Measurements from ENCODE around the gene PITRM1. TPM values are rescaled to one million over a fixed set of nuclear protein-coding genes. Genes with fewer than 3 reads are reported as not detected.
A peak's percentile ranks its signal among the peaks of the same experiment; 100 is the strongest.
"Not testable (repeated sequence)": the region's sequence is repeated elsewhere in the genome, so short reads cannot be mapped to it uniquely, and the experiment has no call there.

The PITRM1 gene
- total RNA-seq, 1 experiment from 2014 or later: 47.5 TPM

DNA sequence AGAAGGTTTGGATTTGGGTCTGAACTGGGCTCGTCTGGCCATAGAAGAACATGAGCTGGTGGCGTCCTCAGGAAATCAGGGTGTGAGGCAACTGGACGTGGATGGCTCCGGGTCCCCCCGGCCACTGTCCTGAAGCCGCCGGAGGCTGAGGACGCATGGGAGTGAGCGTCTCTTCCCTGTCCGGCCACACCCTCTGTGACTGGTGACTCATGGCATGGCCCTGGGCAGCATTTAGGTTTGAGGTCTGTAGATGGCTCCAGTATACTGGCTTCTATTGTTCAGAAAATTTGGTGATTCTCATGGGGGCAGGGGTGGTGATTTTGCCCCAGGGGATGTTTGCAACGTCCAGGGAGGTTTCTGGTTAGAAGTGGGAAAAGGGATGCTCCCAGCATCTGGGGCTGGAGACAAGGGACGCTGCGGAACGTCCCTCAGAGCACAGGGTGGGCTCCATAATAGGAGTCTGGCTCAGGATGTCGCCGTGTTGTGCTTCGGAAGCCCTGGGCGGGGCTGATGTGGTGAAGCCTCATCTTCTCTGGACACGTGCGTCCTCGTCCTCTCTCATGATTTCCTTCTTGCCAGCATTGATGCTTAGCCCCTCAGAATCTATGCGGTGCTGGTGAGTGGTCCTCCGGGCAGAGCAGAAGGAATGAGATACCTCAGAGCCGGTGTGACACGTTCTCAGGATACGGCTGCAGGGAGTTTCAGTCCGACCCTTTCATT, 49.9 kb downstream of the PITRM1 start:
- no peak for DNase-seq (ENCODE audit: low spot score)

DNA sequence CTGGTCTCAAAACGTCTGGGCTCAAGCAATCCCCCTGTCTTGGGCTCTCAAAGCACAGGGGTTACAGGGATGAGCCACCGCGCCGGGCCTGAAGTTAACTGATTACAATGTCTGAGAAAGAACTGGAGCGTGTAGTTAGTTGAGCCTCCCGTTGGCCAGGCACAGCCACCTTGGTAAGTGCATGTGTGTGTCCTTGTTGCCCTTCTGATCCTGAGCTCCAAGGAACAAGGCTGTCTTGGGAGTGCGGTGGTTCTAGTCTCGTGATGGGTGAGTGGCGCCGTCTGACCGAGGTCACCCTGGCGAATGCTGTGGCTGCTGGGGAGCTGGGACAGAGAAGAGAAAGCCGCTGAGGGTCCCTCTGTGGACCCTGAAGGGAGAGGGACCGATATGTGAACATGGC, 50.5 kb downstream of the PITRM1 start:
- no peak for DNase-seq (ENCODE audit: low spot score)

DNA sequence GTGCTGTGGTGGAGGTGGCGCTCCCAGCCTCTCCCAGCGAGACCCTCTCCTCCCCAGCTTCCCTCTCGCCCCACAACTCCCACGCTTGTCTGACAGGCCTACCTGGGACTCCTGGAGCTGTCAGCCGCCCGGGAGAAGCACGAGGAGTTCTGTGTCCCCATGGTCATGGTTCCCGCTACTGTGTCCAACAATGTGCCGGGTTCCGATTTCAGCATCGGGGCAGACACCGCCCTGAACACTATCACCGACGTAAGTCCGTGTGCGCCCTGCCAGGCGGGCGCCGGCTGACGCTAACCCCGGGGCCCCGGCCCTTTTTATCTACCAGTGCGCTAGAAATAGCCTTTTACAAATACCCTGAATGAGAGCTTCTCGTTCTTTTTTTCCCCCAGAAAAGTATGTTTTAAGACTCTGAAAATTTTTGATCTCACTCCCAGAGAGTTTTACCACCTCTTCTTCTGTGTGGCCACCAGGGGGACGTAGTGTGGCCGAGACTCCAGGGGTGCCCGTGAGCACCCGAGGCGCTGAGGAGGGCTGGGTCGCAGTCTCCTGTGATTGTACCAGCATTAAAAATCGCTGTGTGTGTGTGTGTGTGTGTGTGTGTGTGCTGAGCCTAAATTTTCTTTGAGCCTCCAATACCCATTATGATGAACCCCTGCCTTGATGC, 52.7 kb downstream of the PITRM1 start:
- no peak for DNase-seq (ENCODE audit: low spot score)

DNA sequence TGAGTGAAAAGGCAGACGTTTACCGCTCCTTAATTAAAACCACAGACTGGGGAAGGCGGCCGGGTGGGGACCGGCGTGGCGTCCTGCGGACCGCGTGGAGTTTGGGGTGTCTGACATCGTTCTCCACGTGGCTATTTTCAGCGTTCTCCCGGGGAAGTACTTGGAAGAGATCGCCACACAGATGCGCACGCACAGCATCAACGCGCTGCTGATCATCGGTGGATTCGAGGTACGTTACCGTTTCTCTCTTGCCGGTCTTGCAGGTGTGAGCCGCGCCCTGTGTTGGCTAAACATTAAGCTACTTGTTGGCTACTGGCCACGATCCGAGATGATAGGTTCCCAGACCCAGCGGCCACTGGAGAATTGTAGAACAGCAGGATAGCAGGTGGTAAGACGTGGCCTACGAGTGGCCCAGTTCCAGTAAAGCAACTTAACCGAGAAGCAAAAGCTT, 53.9 kb downstream of the PITRM1 start:
- no peak for DNase-seq (ENCODE audit: low spot score)

DNA sequence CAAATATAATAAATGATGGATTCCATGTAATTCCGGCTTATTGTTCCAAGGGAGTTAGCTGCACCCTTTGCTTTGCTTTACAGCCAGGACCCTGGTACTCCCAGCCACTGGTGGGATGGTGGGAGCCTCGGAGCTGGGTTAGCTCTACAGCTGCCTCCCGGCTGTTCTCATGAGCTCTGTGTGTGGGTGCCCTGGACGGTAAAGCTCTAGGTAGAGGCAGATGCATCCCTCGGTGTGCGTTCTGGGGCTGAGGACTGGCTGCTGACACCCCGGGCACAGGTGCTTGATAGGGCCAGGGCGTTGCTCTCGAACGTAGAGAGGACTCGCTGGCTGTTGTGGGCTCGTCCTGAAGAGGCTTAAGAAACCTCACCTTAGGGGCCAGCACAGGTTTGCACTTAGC, 55.1 kb downstream of the PITRM1 start:
- DNase-seq (ENCODE audit: low spot score): no peak

DNA sequence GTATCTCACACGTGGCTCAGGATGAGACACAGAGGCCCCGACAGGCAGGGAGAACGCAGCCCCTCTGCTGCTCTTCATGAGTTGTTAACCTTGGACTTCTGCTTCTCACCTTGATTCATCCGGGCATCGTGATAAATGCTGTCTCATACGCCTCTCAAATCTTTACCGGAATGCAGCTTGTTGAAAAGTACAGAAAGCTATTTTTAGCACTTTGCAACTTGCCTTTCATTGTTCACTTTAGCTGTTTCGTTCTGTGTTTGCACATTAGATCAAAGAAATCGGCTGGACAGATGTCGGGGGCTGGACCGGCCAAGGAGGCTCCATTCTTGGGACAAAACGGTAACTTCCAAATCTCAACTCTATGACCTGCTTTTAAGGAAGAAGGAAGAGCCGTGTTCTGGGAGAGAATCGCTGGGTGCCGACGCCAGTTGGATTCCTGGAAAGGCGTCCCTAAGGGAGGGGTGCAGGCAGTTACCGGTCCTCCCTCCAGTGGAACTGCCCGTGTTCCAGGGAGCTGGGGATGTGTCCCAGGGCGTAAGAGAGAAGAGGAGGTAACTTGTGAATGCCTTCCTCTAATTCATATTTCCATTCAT, 56.0 kb downstream of the PITRM1 start:
- no peak for DNase-seq (ENCODE audit: low spot score)

DNA sequence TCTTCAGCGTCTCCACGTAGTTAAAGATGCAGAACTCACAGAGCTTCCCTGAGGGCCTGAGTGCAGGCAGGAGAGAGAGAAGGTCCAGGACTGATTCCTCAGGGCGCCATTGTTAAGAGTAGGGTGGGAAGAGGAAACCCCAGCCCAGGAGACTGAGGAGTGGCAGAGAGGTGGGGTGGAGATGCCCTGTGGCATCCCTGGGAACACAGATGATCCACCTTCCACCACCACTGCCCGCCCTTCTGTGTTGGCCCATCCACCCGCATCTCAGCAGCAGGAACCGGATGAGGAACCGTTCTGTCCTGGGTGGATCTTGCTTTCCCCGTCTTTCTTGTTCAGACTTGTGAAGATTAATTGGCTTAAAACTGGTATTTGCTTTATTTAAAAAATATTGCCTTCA, 56.9 kb downstream of the PITRM1 start:
- DNase-seq (ENCODE audit: low spot score): no peak

DNA sequence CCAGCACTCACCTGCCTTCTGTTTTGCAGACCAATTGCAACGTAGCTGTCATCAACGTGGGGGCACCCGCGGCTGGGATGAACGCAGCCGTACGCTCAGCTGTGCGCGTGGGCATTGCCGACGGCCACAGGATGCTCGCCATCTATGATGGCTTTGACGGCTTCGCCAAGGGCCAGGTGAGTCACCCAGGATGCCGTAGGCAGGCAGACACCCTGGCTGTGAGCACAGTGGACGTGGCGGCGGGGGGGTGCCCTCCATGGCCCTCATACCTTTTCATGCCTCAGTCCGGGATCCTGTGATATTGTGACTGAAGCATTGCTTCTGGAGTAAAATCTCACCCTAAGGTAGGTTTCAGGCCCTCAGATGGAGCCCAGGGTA, 59.2 kb downstream of the PITRM1 start:
- DNase-seq (ENCODE audit: low spot score): no peak

DNA sequence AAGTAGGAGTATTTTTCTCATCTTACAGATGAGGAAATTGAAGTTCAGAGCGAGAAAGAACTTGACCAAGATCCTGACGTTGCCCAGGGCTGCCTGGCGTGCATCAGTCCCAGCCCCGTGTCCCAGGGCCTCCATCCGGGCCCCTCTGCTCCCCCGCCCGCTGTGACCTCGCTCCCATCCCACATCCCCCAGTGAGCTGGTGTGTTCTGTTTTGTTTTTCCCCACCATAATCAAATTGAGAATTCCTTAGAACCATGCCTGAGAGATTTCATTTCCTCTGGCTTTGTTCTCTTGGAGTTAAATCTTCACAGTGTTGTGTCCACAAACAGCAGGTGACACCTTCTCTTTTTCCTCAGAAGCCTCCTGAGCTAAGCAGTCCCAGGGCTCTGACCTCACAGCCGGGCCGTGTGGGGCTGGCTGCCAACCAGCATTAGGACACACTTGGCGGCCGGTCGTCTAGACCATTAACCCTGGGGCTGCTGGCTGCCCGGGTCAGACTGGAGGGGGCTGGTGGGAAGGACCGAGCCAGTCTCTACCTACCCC, 60.9 kb downstream of the PITRM1 start:
- DNase-seq (ENCODE audit: low spot score): no peak

DNA sequence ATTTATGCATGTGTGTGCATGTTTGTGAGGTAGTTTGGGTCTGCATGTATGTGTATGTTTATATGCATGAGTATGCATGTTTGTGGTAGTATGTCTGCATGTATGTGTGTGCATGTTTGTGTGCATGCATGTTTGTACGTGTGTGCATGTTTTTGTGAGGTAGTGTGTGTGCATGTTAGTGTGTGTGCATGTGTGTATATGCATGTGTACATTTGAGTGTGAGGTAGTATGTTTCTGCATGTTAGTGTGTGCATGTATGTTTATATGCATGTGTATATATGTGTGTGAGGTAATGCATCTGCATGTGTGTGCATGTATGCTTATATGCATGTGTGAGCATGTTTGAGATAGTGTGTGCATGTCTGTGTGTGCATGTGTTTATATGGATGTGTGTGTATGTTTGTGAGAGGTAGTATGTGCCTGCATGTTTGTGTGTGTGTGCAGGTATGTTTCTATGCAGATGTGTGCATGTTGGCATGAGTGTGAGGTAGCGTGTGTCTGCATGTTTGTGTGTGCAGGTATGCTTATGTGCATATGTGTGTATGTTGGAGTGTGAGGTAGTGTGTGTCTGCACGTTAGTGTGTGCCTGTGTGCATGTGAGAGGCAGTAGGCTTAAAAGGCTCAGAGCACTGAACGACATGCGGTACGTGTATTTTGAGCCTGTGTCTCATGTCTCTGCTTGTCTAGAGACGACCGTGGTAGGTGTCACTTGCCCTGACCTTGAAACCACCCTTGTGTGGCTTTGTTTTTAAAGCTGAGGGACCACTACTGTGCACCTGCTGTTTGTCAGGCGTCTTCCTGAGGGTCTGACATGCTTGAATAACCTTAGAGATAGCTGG, 61.6 kb downstream of the PITRM1 start:
- no peak for DNase-seq (ENCODE audit: low spot score)

DNA sequence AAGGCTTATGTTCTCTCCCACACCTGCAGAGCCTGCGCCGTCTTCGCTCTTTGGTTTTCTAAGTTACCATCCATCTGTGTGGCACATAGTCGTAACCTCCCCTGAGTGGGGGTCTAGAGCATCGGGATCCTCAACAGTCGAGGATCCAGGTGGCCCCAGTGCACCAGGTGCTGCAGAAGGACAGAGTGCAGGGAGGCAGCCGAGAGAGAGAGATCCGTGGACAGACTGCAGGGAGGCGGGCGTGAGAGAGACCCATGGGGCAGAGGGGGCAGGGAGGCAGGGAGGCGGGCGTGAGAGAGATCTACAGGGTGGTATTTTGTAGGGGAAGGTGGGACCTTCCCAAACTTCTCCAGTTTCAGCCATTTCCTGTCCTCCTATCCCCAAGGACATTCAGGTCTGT, 62.9 kb downstream of the PITRM1 start:
- no peak for DNase-seq (ENCODE audit: low spot score)

DNA sequence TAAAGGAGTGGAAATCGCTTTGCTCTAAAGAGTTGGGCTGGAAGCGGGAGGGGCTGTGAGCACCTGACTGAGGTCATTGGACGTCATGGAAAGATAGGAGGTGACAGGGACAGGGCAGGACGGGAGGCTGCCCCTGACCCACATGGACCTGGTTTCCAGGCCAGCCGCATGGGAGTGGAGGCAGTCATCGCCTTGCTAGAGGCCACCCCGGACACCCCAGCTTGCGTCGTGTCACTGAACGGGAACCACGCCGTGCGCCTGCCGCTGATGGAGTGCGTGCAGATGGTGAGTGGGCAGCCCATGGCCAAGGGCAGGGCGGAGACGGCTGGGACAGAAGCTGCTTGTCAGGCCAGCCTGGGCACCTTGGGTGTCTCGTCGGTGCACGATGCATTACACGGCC, 63.4 kb downstream of the PITRM1 start:
- no peak for DNase-seq (ENCODE audit: low spot score)

DNA sequence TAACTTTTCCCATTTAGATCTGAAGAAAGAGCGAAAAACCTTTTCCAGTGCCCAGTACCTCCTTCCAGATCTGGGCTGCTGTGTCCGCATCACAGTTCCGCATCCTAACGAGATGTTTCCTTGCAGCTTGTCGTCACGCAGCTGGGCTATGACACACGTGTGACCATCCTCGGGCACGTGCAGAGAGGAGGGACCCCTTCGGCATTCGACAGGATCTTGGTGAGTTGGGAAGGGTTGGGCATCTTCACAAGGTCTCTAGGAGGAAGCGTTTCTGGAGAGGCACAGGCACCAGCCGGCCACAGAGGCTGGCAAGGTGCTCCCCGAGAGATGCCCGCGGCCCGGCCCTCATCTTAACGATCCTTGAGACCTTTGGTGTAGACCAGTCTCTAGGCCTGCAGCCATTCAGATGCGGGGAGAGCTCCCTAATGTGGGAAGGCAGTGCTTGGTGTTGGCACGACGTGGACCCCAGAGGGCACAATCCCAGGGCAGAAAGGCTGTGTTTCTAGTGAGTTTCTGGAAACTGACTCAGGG, 63.9 kb downstream of the PITRM1 start:
- no peak for DNase-seq (ENCODE audit: low spot score)

DNA sequence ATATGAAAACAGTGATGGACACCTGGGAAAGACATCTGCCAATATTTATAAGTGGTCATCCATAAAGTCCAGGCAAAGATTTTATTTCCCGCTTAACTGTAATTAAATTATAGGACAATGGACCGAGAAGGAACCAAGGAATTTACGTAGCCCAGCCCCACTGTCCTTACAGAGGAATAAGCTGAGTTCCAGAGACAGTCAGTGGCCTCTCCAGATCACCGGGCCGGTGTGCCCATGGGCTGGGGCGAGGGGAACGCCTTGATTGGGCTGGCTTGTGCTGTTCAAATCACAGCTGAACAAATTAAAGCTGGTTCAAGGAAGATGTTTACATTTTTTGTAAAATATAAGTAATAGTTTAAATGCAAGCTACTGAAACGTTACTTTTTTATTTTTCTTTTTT, 64.5 kb downstream of the PITRM1 start:
- no peak for DNase-seq (ENCODE audit: low spot score)

DNA sequence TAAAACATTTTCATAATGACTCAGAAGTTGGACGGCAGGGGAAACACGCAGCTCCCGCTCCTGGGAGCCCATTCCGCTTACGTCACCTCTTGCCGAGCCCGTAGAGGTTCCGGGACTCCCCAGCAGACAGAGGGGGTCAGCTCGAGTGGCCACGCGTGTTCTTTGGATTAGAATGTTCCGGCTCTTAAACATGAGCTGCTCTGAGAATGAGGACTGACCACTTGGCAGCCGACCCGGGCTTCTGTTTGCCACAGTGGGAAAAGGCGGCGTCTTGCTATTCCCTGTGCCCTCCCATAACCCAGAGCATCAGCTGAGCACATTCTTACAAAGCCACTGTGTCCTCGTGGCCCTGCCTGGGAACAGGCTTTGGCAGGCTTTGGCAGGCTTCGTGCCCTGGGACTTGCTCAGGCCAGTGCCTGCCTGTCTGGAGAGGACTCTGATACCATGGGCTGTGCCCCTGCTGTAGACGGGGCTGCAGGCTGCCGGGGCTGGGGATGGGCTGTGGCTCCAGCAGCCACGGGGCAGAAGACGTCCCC, 65.1 kb downstream of the PITRM1 start:
- peak; percentile 88 for DNase-seq (ENCODE audit: low spot score)

DNA sequence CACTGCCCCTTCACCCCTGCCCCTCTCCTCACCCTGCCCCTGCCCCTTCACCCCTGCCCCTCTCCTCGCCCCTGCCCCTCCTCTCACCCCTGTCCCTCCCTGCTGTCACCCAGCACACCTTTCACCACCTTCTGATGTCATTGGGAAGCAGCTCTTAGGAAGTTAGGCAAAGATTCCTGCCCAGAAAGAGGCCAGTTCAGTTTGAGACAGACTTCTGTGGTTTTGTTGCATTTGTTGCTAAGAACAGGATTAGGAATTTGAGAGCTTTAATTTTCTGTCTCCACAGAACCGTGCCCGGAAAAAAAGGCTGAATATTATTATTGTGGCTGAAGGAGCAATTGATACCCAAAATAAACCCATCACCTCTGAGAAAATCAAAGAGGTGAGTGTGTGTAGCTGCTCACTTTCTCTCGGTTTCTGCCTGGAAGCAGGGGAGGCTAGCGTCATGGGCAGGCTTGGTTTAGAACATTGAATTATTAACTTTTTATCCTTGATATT, 65.6 kb downstream of the PITRM1 start:
- peak; percentile 58 for DNase-seq (ENCODE audit: low spot score)

DNA sequence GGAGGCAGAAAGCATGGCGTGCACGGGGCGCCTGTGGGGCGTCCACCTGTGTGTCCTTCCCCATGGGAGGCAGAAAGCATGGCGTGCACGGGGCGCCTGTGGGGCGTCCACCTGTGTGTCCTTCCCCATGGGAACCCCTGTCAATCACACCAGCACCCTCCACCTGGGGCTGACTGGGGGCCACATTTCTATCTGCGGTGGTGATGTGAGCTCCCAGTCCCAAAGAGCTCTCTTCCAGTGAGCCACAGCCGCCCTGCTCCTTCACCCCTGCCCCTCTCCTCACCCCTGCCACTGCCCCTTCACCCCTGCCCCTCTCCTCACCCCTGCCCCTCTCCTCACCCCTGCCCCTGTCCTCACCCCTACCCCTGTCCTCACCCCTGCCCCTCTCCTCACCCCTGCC, 66.3 kb downstream of the PITRM1 start:
- DNase-seq (ENCODE audit: low spot score): not testable (repeated sequence)

DNA sequence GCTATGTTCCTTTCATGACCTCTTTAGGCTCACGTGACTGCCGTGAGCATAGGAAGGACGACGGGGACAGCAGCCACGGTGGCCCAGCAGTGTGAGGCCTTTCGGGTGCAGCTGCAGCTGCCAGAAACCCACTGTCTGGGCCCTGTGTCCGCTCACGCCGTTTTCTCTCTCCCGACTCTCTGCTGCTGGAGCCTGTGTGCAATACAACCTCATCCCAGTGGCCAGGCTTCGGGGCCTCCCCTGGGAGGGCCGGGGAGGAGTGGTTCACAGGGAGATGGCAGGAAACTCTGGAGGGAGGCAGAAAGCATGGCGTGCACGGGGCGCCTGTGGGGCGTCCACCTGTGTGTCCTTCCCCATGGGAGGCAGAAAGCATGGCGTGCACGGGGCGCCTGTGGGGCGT, 66.7 kb downstream of the PITRM1 start:
- DNase-seq (ENCODE audit: low spot score): no peak

DNA sequence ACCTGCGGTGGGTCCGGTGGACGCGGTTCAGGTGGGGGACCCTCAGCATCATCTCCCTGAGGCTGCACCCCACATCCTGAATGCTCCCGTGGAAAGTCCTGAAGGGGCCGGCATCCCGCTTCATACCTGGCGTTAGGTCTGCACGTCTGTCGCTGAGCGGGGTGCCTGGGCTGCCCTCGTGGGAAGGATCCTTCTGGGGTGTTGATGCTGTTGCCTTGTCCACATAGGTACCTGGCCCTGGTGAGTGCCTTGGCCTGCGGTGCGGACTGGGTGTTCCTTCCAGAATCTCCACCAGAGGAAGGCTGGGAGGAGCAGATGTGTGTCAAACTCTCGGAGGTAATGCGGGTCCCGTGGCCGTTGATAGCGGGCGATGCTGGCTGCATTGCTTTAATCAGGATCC, 67.4 kb downstream of the PITRM1 start:
- no peak for DNase-seq (ENCODE audit: low spot score)

DNA sequence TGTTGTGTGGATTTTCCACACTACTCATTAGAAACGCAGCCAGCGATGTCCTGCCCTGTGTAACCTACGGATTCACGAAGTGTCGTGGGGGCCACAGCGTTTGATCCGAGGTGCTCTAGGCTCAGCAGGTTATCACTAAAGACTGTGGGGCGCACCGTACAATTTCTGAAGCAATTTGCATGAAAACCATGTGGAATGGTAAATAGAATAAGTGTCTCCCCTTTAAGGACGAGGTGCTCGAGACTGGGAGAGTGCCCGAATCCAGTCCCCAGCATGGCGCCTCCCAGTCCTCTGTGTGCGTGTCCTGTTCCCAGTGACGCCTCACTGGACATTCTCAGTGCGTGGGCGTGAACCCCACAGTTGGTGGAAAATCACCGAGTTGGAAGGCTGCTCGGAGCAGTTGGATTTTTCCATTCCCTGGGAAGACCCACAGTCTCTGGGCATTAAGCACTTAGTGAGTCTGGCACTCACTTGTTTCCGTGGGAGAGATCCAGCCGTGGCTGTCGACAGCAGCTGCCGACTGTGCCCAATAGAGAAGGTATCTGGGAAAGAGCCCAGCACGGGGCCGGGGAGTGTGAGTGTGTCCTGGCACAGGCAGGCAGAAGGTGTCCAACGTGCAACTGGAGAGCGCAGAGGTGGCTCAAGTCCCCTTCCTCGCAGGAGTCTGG, 68.2 kb downstream of the PITRM1 start:
- no peak for DNase-seq (ENCODE audit: low spot score)

DNA sequence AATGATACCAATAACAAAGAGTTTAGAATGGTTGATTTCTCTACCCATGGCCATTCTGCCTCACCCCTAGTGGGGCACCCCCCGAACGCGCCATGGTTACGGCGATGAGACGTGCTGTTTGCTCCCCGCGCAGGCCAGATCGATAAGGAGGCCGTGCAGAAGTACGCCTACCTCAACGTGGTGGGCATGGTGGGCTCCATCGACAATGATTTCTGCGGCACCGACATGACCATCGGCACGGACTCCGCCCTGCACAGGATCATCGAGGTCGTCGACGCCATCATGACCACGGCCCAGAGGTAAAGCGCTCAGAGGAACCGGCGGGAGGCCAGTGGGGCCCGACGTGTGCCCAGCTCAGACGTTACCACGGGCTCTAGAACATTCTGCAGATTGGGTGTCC, 68.9 kb downstream of the PITRM1 start:
- DNase-seq (ENCODE audit: low spot score): no peak

Data from H4 (cell line).